Esophagus squamous epithelium (tissue), 4 donors: ENCODE data around the gene CPNE7.

ENCODE experiments used
- POLR2A ChIP-seq, 4 donors: fragments of 450-650 bp; IDR thresholded peaks; one replicate each; pipeline ENCODE4 v1.6.1; 2017; ENCODE audit warnings: antibody characterized with exemption in 4 of 4, mild to moderate bottlenecking in 4 of 4, moderate library complexity in 3 of 4
- TF ChIP-seq, protein P1 (sequence below), 6 experiments: fragments of 450-650 bp in 4 of 6; fragments of 200-600 bp in 2 of 6; sonication (generic) in 2 of 6; IDR thresholded peaks; one replicate each; pipeline ENCODE4 v1.5.1; 2016 to 2019; ENCODE audit warnings: antibody characterized with exemption in 6 of 6, mild to moderate bottlenecking in 4 of 6, moderate library complexity in 4 of 6

DNA sequence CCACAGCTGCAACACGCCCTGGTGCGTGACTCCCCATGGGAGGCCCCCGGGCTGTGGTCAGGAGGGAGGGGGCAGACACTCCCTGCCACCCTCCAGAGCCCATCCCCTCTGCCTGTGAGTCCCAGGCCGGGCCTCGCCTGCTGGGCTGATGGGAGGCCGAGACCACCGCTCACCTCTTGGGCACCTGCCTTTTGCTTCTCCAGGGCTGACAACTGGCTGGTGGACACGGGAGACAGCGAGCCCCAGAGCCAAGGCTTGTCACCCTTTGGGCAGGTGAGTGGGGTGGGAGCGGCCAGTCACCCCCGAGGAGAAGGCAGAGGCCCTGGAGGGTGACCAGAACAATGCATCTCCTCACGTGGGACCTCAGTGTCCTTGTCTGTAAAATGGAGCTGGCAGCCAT is 61.1 kb downstream of the CPNE7 start:
- TF ChIP-seq, protein P1, sequence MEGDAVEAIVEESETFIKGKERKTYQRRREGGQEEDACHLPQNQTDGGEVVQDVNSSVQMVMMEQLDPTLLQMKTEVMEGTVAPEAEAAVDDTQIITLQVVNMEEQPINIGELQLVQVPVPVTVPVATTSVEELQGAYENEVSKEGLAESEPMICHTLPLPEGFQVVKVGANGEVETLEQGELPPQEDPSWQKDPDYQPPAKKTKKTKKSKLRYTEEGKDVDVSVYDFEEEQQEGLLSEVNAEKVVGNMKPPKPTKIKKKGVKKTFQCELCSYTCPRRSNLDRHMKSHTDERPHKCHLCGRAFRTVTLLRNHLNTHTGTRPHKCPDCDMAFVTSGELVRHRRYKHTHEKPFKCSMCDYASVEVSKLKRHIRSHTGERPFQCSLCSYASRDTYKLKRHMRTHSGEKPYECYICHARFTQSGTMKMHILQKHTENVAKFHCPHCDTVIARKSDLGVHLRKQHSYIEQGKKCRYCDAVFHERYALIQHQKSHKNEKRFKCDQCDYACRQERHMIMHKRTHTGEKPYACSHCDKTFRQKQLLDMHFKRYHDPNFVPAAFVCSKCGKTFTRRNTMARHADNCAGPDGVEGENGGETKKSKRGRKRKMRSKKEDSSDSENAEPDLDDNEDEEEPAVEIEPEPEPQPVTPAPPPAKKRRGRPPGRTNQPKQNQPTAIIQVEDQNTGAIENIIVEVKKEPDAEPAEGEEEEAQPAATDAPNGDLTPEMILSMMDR (IDR thresholded peaks at IDR 0.05) = no peak
- no peak for TF ChIP-seq POLR2A (IDR thresholded peaks at IDR 0.05)
